Activated CD4-positive, alpha-beta memory T cell treated with anti-CD3 and anti-CD28 coated beads for 36 hours (primary cell): Measurements from ENCODE around the gene CD70. TPM values are rescaled to one million over a fixed set of nuclear protein-coding genes. Genes with fewer than 3 reads are reported as not detected.

Experiments
- total RNA-seq, 2 experiments: library from RNA; stranded (reverse); gene quantifications; one replicate each; pipeline ENCODE4 v1.2.3, GENCODE V29; 2021

Gene CD70
- total RNA-seq, 2 experiments from 2014 or later: 8.4 to 10.7 TPM

Other genes with a start within 250 kb of the CD70 start
- gene CLPP, start 229.6 kb downstream of the CD70 start, total RNA-seq: 100 to 1,000 TPM; 171 to 177 TPM
- 10 to 100 TPM; 57.6 to 58.5 TPM for gene ALKBH7, start 218.4 kb downstream of the CD70 start, total RNA-seq
- 1 to 10 TPM; 1.6 to 2.0 TPM for gene PSPN, start 215.2 kb downstream of the CD70 start, total RNA-seq
- gene GTF2F1, start 198.0 kb downstream of the CD70 start, total RNA-seq: 10 to 100 TPM; 67.0 to 70.9 TPM
- 100 to 1,000 TPM; 296 to 305 TPM for gene KHSRP, start 166.3 kb downstream of the CD70 start, total RNA-seq
- gene SLC25A41, start 157.4 kb downstream of the CD70 start, total RNA-seq: not detected
- gene SLC25A23, start 131.4 kb downstream of the CD70 start, total RNA-seq: 10 to 100 TPM; 28.6 to 29.6 TPM
- 1 to 10 TPM; 1.6 to 2.4 TPM for gene CRB3, start 126.9 kb downstream of the CD70 start, total RNA-seq
- 10 to 100 TPM; 62.1 to 69.3 TPM for gene DENND1C, start 109.4 kb downstream of the CD70 start, total RNA-seq
- gene TUBB4A, start 88.8 kb downstream of the CD70 start, total RNA-seq: 10 to 100 TPM in 1 of 2 experiments, 1 to 10 TPM in 1; 8.3 to 11.2 TPM
- 1 to 10 TPM; 1.2 to 1.4 TPM for gene TNFSF9, start 60.1 kb downstream of the CD70 start, total RNA-seq
- 10 to 100 TPM; 36.5 to 38.6 TPM for gene TNFSF14, start 79.0 kb upstream of the CD70 start, total RNA-seq
- gene C3, start 129.5 kb upstream of the CD70 start, total RNA-seq: 1 to 10 TPM; 1.2 to 2.4 TPM
- gene GPR108, start 146.4 kb upstream of the CD70 start, total RNA-seq: 10 to 100 TPM; 72.1 to 75.4 TPM
- gene TRIP10, start 148.5 kb upstream of the CD70 start, total RNA-seq: 10 to 100 TPM; 55.9 to 56.2 TPM
- gene SH2D3A, start 176.3 kb upstream of the CD70 start, total RNA-seq: 10 to 100 TPM; 17.1 to 18.2 TPM
- gene VAV1, start 181.6 kb upstream of the CD70 start, total RNA-seq: 10 to 100 TPM; 77.9 to 84.5 TPM